Kasumi-1 (cell line): ENCODE measurements around the gene SYT9.

ENCODE experiments used
- DNase-seq, 2 experiments: peaks; one replicate each; lab custom pipeline; 2025; lab: John Stamatoyannopoulos, UW

Gene SYT9

GRCh38 chr11:7251836-7252682 lies at the start of gene SYT9:
SYT9 (plus strand) TSS chr11:7251904; CDS start chr11:7252187, 283 bp downstream.
- no peak for DNase-seq

GRCh38 chr11:7202412-7202811 lies 49.3 kb upstream of the SYT9 start:
- DNase-seq = no peak

GRCh38 chr11:7204778-7205177 lies 46.9 kb upstream of the SYT9 start:
- no peak for DNase-seq

GRCh38 chr11:7208391-7208790 lies 43.3 kb upstream of the SYT9 start:
- DNase-seq = no peak

- no peak for DNase-seq
These were observed 32.2 kb upstream of the SYT9 start for GRCh38 chr11:7219491-7219890.

GRCh38 chr11:7220636-7221035 lies 31.1 kb upstream of the SYT9 start:
- DNase-seq = no peak

- no peak for DNase-seq
These were observed 29.1 kb upstream of the SYT9 start for GRCh38 chr11:7222619-7223018.

GRCh38 chr11:7239877-7240276 lies 11.8 kb upstream of the SYT9 start:
- DNase-seq = no peak

GRCh38 chr11:7245341-7245740 lies 6.4 kb upstream of the SYT9 start:
- no peak for DNase-seq

- no peak for DNase-seq
These were observed 5.5 kb upstream of the SYT9 start for GRCh38 chr11:7246179-7246578.

GRCh38 chr11:7250166-7250565 lies 1.5 kb upstream of the SYT9 start:
- no peak for DNase-seq

GRCh38 chr11:7251487-7251835 lies 243 bp upstream of the SYT9 start:
- no peak for DNase-seq

GRCh38 chr11:7252683-7253213 lies 1.0 kb downstream of the SYT9 start:
- DNase-seq = no peak

- DNase-seq = no peak
These were observed 2.1 kb downstream of the SYT9 start for GRCh38 chr11:7253800-7254199.

- no peak for DNase-seq
These were observed 3.1 kb downstream of the SYT9 start for GRCh38 chr11:7254731-7255291.

GRCh38 chr11:7256943-7257342 lies 5.2 kb downstream of the SYT9 start:
- DNase-seq = no peak

- DNase-seq = no peak
These were observed 6.0 kb downstream of the SYT9 start for GRCh38 chr11:7257724-7258123.

GRCh38 chr11:7261578-7261977 lies 9.9 kb downstream of the SYT9 start:
- no peak for DNase-seq

- DNase-seq = no peak
These were observed 11.0 kb downstream of the SYT9 start for GRCh38 chr11:7262672-7263071.

GRCh38 chr11:7263842-7264241 lies 12.1 kb downstream of the SYT9 start:
- no peak for DNase-seq

GRCh38 chr11:7268758-7269157 lies 17.1 kb downstream of the SYT9 start:
- no peak for DNase-seq

GRCh38 chr11:7270233-7270865 lies 18.6 kb downstream of the SYT9 start:
- DNase-seq = no peak

GRCh38 chr11:7272373-7272772 lies 20.7 kb downstream of the SYT9 start:
- DNase-seq = no peak
